Ureter (tissue), 1 donor: Measurements from ENCODE around the gene ZNF526. TPM values are rescaled to one million over a fixed set of nuclear protein-coding genes. Genes with fewer than 3 reads are reported as not detected.
"Not testable (repeated sequence)": the region's sequence is repeated elsewhere in the genome, so short reads cannot be mapped to it uniquely, and the experiment has no call there.

Experiments used
- DNase-seq: peaks from one replicate; pipeline ENCODE4 v3.0.0-alpha.2; 2020; ENCODE audit warnings: low spot score
- total RNA-seq: library from RNA; stranded (reverse); gene quantifications from one replicate; pipeline ENCODE4 v1.2.4, GENCODE V29; 2023
- donor health status: DM: yes; HTN: yes; CAD: no.

The ZNF526 gene
- total RNA-seq, 1 donor from 2014 or later: 13.2 TPM

DNA sequence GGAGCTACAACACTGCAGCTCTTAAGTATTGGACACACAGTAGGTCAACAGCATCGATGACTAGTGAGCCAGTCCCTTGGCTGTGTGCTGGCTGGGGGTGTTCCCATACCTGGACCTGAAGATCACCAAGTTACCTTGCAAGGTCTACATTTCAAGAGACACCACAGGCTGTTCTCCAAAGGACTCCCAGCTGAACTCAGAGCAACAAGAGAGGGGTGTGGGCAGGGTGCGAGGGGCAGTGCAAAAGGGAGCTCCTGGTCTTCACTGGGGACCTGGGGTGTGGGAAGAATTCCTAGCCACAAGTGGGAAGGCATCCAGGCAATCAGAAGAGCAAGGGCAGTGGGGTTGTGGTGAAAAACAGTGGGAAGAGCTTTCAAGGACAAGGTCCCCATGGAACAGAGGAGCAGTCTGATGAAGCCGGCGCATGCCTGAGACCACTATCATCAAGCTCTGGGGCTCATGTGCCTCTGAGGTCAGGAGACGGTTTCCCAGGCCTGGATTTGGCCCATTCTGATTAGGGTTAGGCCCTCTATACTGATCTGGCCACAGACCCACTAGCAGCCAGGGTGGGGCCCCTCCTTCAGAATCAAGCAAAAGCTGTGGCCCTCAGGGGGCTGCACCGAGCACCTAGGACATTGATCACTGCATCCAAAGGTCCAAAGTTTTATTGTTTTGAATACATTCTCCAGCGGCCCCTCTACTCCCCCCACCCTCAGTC, 27.0 kb downstream of the ZNF526 start:
- no peak for DNase-seq

DNA sequence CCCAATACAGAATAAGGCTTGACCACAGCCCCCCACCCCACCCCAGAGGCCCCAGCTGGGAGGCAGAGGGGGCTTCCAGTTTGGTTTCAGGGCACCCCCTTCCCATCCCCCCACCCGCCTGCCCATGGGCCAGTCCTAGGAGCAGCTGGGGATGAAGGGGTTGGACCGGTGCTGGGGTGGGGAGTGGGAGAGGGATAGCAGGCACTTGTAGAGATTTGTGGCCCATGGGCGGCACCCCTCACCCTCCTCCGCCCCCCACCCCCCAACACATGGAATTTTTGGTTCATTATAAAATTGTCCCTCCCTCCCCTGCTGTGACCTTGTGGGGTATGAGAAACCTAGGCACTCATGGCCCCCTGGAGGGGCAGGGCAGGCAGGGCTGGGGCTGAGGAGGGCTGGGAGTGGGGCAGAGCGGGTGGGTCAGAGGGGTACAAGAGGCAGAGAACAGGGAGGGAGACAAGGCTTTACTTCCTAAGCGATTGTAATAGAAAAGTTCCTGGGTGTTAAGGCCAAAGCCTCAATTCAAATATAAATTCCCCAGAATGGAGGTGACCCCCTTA, 27.6 kb downstream of the ZNF526 start:
- DNase-seq: no peak

- no peak for DNase-seq
These were observed 28.4 kb downstream of the ZNF526 start for GRCh38 chr19:42248270-42249148.

DNA sequence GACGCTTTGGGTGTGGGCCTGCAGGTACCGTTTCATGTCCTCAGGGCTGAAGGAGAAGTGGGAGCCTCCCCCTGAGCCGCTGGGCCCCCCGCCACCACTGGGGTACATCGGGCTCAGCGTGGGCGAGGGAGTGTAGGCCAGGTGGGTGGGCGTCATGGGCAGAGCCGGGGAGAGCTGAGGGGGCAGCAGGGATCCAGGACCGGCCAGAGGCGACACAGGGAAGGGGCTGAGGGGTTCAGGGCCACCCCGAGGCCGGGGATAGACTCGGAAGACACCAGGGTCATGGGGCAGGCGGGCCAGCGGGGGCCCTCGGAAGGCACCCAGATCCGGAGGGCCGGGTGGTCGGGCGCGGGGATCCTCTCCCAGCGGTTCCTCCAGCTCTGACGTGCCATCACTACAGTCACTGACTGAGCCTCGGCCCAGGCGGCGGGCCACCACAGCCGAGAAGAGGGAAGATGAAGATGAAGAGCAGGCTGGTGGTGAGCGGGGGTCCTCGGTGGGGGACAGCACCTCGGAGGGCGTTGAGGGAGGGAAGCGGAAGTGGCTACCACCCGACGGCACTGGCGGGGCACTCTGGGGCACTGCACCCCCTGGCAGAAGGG, 29.1 kb downstream of the ZNF526 start:
- peak; percentile 51 for DNase-seq

GRCh38 chr19:42249769-42250168, 29.7 kb downstream of the ZNF526 start:
- DNase-seq: no peak

DNA sequence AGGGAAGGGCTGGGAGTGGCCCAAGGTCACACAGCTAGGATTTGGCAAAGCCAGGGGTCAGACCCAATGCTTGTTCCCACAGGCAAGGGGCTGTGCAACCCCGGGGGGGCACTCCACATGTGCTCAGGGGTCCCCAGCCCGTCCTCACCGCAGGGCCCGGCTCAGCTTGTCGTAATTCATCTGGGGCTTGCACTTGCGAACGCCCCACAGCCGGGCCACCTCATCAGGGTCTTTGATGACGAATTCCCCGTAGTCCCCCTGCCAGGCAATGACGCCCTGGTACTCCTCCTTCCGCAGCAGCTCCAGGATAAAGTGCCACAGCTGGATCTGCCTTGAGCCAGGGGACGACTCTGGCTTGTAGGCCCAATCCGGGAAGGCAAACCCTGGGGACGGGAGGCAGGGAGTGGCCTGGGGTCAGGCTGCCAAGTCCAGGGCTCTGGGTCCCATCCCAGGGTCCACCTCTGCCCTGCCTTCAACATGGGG, 30.1 kb downstream of the ZNF526 start:
- DNase-seq: no peak

DNA sequence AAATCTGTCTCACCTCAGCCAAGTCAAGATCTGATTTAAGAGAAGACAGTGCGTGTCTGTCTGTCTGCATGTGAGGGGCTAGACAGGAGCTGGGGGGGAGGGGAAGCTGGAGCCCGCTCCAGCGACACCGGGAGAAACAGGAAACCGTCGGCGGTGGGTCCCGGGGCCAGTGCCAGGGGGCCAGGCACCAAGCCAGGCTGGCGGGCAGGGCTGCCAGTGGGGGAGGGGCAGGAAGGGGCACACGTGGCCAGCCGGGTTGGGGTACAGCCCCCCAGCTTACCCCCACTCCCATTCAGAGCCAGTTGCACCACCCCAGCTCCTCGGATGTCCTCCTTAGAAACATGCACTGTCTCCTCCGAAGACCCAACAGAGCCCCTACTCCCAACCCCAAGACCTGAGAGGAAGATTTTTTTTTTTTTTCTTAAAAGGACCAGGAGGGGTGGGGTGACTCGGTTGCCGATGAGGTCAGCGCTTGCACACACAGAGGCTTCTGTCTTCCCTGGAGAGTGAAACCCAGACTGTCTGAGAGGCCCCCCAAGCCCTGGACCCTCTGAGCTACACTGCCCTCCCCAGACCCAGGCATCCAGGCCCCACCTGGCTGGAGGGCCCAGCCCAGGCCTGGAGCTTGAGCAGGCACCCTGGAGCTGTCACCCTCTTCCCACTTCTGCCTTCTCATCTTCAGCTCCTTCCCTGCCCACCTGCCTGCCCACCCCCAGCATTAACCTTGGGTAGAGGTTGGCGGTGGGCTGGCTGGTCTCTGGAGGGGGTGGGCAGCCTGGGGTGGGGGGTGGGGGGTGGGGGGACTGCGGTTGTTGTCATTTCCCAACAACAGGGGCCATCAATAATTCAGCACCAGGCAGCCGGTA, 30.8 kb downstream of the ZNF526 start:
- DNase-seq: no peak

DNA sequence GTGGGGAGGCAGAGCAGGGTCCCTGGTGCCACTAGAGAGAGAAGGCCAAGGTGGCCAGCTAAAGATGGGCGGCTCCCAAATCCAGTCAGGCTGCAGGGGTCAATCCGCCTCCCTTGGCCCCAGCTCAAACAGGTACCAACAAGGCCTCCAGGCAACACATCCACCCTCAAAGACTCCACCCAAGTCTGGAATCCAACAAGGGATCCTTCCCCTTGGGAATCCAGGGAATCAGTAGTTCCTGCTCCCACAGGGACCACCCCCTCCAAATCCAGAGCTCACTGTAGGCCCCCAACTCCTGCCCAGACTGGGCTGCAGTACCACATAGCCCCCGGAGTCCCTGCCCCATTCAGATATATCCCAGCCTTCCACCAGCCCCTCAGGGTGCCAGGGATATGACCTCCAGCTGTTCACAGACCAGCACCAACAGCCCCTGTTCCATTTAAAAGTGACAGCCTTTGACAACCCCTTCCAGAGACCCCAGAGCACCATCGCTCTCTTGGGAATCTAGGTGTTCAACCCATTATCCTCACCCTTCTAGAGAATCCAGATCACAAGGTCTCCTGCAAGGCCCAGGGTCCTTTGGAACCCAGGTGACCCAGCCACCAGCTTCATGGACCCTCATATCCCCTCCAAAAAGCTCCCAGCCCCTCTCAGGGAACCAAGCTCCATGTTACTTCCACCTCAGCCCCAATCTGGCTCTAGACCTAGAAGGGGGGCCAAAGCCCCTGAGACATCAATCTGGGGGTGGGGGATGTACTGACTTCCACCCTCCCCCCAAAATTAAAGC, 31.7 kb downstream of the ZNF526 start:
- no peak for DNase-seq

DNA sequence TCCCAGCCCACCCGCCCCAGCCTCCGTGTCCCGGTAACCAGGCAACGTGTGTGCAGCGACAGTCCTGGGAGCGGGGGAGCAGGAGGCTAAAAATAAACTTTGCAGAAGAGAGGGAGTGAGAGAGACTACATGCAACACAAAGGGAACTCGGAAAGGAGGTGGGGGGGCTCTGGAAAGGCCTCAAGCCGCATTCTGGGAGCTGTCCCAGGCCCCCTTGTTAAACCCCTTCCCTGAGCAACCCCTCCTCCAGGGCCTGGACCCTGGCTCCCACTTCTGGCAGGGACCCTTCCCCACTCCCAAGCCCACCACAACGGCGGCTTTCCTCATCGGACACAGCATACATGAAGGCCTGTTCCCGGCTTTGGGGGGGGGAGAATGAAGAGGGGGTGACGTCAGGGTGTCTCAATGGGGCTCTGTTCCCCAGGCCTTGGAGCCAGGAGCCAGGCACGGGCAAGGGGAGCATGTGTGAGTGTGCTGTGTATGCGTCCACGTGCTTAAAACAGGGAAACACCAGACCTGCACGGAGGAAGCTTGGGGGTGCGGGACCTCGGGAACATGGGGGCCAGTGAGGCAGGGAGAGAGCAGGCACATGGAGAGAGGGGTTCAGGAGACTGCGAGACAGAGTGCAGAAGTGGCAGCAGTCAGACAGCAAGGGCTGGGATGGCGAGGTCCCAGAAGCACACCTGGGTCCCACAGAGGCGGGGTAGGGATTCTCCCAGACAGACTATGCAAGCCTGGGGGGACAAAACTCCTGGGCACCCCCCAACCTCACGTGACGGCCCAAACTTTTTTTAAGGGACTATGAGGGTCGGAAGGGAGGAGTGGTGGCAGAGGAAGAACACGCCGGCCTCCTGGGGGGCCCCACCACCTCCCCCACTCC, 32.5 kb downstream of the ZNF526 start:
- peak; percentile 58 for DNase-seq

DNA sequence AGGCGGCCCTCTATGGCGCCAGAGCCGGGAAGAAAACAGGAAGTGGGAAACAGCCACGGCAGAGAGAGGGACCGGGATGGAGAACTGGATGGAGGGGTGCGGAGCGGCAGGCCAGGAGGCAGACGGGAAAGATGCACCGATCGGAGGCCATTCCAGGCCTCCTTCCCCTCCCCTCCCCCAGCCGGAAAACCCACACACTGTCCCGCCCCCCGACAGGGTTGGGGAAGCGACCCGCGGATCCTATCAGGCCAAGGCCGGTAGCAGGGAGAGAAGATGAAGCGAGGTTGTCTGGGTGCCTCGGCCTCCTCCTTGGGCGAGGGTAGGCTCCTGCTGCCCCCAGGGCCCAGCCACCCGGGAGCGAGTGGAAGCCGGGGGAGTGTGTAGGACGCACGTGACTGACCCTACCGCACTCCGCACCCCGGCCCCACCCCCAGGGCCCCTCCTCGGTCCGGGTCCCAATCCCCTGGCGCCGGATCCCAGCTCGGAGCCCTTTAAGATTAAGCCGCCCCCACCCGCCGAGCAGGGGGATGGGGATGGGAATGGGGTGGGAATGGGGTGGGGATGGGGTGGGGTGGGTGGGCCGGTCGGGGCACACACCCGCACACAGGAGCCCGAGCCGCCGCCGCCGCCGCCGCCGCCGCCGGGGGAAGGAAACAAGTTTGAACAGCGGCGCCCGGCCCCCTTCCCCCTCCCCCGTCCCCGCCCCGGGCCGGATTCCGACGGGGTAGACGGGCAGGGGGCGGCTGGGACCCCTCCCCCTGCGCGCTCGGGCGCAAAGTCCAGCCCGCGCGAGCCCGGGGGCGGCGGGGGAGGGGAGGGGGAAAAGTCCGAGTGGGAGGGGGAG, 33.4 kb downstream of the ZNF526 start:
- DNase-seq: no peak

GRCh38 chr19:42254089-42254849, 34.2 kb downstream of the ZNF526 start:
- peak; percentile 80 for DNase-seq

DNA sequence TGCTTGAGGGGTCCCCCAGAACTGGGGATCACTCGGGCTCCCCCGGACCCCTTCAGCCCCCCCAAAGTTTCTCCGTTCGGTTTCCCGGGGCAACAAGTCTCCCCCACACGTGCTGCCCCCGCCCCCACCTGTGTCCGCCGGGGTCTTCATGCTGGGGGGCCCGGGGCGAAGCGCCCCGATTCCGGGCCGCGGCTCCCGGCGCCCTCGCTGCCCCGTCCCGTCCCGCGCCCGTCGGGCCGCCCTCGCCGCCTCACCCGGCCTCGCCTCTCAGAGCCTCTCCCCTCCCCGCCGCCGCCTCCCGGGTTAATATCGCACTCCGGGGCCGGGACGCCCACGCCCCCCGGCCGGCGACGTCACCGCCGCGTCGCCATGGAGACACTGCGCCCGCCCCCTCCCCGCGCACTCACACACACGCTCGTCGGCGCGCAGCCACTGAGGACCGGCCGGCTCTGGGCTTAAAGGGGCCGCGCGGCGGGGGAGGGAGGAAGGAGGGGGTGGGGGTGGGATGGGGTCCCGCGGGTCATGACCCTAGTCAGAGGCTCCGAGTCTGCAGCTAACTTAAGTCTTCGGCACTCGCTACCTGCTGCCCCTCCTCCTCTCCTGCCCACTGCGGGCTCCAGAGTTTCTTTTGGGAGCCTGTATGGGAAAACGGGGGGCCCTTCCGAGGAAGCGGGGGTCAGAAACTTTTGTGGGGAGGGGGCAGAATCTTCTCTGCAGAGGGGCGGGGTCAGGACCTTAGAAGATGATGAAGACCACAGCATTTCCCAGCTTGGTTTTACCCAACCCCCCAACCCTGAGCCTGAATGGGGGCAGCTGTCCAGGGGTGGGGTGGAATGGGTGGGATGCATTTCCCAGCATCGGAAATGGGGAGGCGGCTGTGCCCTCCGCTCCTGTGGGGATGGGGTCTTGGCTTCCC, 35.0 kb downstream of the ZNF526 start, which contains the start of gene ERF:
Gene ERF, minus strand, starts transcription at position 279 of the 916 bp plus-strand sequence. Its CDS starts 129 bp downstream, at position 150.
- peak; percentile 95 for DNase-seq

GRCh38 chr19:42255766-42256745, 35.9 kb downstream of the ZNF526 start:
- DNase-seq: no peak

DNA sequence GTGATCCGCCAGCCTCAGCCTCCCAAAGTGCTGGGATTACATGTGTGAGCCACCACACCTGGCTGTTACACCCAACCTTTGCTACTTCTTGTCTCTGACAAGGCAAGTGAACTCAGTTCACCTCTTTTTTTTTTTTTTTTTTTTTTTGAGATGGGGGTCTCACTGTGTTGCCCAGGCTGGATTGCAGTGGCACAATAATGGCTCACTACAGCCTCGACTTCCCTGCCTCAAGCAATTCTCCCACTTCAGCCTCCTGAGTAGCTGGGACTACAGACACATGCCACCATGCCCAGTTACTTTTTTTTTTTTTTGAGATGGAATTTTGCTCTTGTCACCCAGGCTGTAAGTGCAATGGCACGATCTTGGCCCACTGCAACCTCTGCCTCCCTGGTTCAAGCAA, 37.7 kb downstream of the ZNF526 start:
- not testable (repeated sequence) for DNase-seq

GRCh38 chr19:42261763-42262162, 41.7 kb downstream of the ZNF526 start:
- no peak for DNase-seq
